Dermis lymphatic vessel endothelial cell (primary cell): Measurements from ENCODE around the gene ZNF330. TPM values are rescaled to one million over a fixed set of nuclear protein-coding genes. Genes with fewer than 3 reads are reported as not detected.

Experiments used
- total RNA-seq: library from RNA; depleted of rRNA; stranded (reverse); fragments of >200 nt; gene quantifications from 2 replicates; pipeline ENCODE4 v1.2.1, GENCODE V29; 2014

Gene ZNF330
- total RNA-seq: 21.9 and 30.2 TPM in 2 replicates

GRCh38 chr4:141220691-141221659 is at the start of gene ZNF330:
Gene ZNF330, plus strand, starts transcription at chr4:141220895. Its CDS starts 1,477 bp downstream, at chr4:141222372.

Other genes with a start within 250 kb of the ZNF330 start
- 0.11 and 0.17 TPM in 2 replicates for gene RNF150, start 87.4 kb upstream of the ZNF330 start, total RNA-seq